HepG2 (cell line): ENCODE data around the gene AFTPH. TPM values are rescaled to one million over a fixed set of nuclear protein-coding genes. Genes with fewer than 3 reads are reported as not detected.
A peak's percentile ranks its signal among the peaks of the same experiment; 100 is the strongest.

Experiments used
- CCAR2 ChIP-seq: fragments of 200-400 bp; formaldehyde crosslinking; optimal IDR thresholded peaks from 2 replicates; pipeline ENCODE3; 2018; ENCODE audit warnings: low read depth, mild to moderate bottlenecking, low read length, moderate library complexity
- CHCHD3 ChIP-seq: sonication (generic); formaldehyde crosslinking; IDR thresholded peaks from 2 replicates; pipeline ENCODE4 v1.8.0; 2022; ENCODE audit warnings: mild to moderate bottlenecking, missing genetic modification reagents, moderate library complexity
- CREM ChIP-seq, 2 experiments: sonication (generic) in 1 of 2; formaldehyde crosslinking in 1 of 2; IDR thresholded peaks; 2 replicates each; pipeline versions ENCODE4 v1.4.0 to v1.6.1; 2016 to 2020; ENCODE audit warnings: antibody characterized with exemption in 1 of 2, mild to moderate bottlenecking in 1 of 2, missing genetic modification reagents in 1 of 2
- GLMP ChIP-seq: sonication (generic); formaldehyde crosslinking; IDR thresholded peaks from 2 replicates; pipeline ENCODE4 v1.9.0; 2021; ENCODE audit warnings: missing genetic modification reagents, mild to moderate bottlenecking, borderline replicate concordance
- HHEX ChIP-seq: IDR thresholded peaks from 2 replicates; pipeline ENCODE4 v1.6.1; 2016; ENCODE audit warnings: control low read depth
- HMGA1 ChIP-seq: sonication (generic); formaldehyde crosslinking; conservative IDR thresholded peaks from 2 replicates; pipeline ENCODE4 v1.4.0; 2020; ENCODE audit warnings: missing genetic modification reagents
- KLF6 ChIP-seq: IDR thresholded peaks from 2 replicates; pipeline ENCODE4 v1.8.0; 2016; ENCODE audit warnings: missing biosample characterization, missing genetic modification reagents
- KMT2B ChIP-seq: IDR thresholded peaks from 2 replicates; pipeline ENCODE4 v1.6.1; 2016; ENCODE audit warnings: missing genetic modification reagents, missing compliant biosample characterization
- SMAD3 ChIP-seq: sonication (generic); formaldehyde crosslinking; IDR thresholded peaks from 2 replicates; pipeline ENCODE4 v1.4.0; 2020; ENCODE audit warnings: missing genetic modification reagents
- ZNF124 ChIP-seq: sonication (generic); formaldehyde crosslinking; IDR thresholded peaks from 2 replicates; pipeline ENCODE4 v1.4.0; 2020; ENCODE audit warnings: missing genetic modification reagents
- ZNF205 ChIP-seq: IDR thresholded peaks from 2 replicates; pipeline ENCODE4 v1.6.1; 2018; ENCODE audit warnings: missing biosample characterization, missing genetic modification reagents
- ZNF354B ChIP-seq: sonication (generic); formaldehyde crosslinking; IDR thresholded peaks from 2 replicates; pipeline ENCODE4 v1.8.0; 2022; ENCODE audit warnings: mild to moderate bottlenecking, missing genetic modification reagents
- ZNF546 ChIP-seq: sonication (generic); formaldehyde crosslinking; conservative IDR thresholded peaks from 2 replicates; pipeline ENCODE4 v1.8.1; 2023; ENCODE audit warnings: mild to moderate bottlenecking, missing genetic modification reagents
- ZNF709 ChIP-seq: sonication (generic); formaldehyde crosslinking; IDR thresholded peaks from 2 replicates; pipeline ENCODE4 v1.5.0; 2020; ENCODE audit warnings: mild to moderate bottlenecking, missing genetic modification reagents
- ZNF746 ChIP-seq: sonication (generic); formaldehyde crosslinking; IDR thresholded peaks from 2 replicates; pipeline ENCODE4 v1.8.0; 2022; ENCODE audit warnings: mild to moderate bottlenecking, missing genetic modification reagents
- polyA plus RNA-seq, 8 experiments: library from polyadenylated mRNA; depleted of rRNA in 3 of 8; stranded (reverse) in 7 of 8; unstranded in 1 of 8; fragments of >200 nt; fragmentation: Illumina TruSeq in 4 of 8; extraction: Trizol in 4 of 8; gene quantifications; 2 replicates each; pipeline versions ENCODE4 v1.2.1 to v1.2.3, GENCODE V29; 2011 to 2016; ENCODE audit warnings: low read depth in 4 of 8, missing spikeins in 1 of 8, mixed read lengths in 1 of 8; ENCODE audit not compliant: insufficient read depth in 1 of 8
- total RNA-seq, 5 experiments: library from RNA; depleted of rRNA; stranded (reverse); fragments of >200 nt; fragmentation: Illumina TruSeq; extraction: Trizol; gene quantifications; 2 replicates each; pipeline ENCODE4 v1.2.3, GENCODE V29; 2016; ENCODE audit warnings: low read depth in 1 of 5
- TF ChIP-seq, protein P1 (sequence below): sonication (generic); formaldehyde crosslinking; IDR thresholded peaks from 2 replicates; pipeline ENCODE4 v1.4.0; 2020; ENCODE audit warnings: missing genetic modification reagents, borderline replicate concordance
- TF ChIP-seq, protein P2 (sequence below): sonication (generic); formaldehyde crosslinking; IDR thresholded peaks from 2 replicates; pipeline ENCODE4 v1.5.1; 2020; ENCODE audit warnings: mild to moderate bottlenecking, missing genetic modification reagents, moderate library complexity
- TF ChIP-seq, protein P3 (sequence below): sonication (generic); formaldehyde crosslinking; IDR thresholded peaks from 2 replicates; pipeline ENCODE4 v1.4.0; 2020; ENCODE audit warnings: missing genetic modification reagents, borderline replicate concordance

AFTPH gene
- total and polyA plus RNA-seq, 2 of the 13 experiments (the other 11 are each of a cell fraction or from before 2014, with no cell fraction given): 27.5 to 36.8 TPM

- TF ChIP-seq, protein P1, sequence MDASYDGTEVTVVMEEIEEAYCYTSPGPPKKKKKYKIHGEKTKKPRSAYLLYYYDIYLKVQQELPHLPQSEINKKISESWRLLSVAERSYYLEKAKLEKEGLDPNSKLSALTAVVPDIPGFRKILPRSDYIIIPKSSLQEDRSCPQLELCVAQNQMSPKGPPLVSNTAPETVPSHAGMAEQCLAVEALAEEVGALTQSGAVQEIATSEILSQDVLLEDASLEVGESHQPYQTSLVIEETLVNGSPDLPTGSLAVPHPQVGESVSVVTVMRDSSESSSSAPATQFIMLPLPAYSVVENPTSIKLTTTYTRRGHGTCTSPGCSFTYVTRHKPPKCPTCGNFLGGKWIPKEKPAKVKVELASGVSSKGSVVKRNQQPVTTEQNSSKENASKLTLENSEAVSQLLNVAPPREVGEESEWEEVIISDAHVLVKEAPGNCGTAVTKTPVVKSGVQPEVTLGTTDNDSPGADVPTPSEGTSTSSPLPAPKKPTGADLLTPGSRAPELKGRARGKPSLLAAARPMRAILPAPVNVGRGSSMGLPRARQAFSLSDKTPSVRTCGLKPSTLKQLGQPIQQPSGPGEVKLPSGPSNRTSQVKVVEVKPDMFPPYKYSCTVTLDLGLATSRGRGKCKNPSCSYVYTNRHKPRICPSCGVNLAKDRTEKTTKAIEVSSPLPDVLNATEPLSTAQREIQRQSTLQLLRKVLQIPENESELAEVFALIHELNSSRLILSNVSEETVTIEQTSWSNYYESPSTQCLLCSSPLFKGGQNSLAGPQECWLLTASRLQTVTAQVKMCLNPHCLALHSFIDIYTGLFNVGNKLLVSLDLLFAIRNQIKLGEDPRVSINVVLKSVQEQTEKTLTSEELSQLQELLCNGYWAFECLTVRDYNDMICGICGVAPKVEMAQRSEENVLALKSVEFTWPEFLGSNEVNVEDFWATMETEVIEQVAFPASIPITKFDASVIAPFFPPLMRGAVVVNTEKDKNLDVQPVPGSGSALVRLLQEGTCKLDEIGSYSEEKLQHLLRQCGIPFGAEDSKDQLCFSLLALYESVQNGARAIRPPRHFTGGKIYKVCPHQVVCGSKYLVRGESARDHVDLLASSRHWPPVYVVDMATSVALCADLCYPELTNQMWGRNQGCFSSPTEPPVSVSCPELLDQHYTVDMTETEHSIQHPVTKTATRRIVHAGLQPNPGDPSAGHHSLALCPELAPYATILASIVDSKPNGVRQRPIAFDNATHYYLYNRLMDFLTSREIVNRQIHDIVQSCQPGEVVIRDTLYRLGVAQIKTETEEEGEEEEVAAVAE: no peak
- TF ChIP-seq HHEX (CRISPR knock-in tag) (no peak), ZNF709 (CRISPR knock-in tag) (peak; percentile 49; the same call in 1 of the 2 replicates), HMGA1 (CRISPR knock-in tag) (no peak), ZNF205 (CRISPR knock-in tag) (no peak), ZNF124 (peak; percentile 13; the same call in 1 of the 2 replicates), CHCHD3 (0 out of 2 replicates have a peak, but pooled peaks have one; percentile 85), ZNF546 (CRISPR knock-in tag) (no peak; the same call in 1 of the 2 replicates), GLMP (no peak), CCAR2 (no peak), KMT2B (CRISPR knock-in tag) (no peak), ZNF746 (CRISPR knock-in tag) (no peak), SMAD3 (no peak), CREM (IDR thresholded peaks at IDR 0.05) (no peak), CREM (CRISPR knock-in tag; IDR thresholded peaks at IDR 0.05) (no peak), KLF6 (CRISPR knock-in tag) (peak; percentile 77; the same call in 1 of the 2 replicates), ZNF354B (CRISPR knock-in tag) (peak; percentile 77; the same call in 1 of the 2 replicates)
- TF ChIP-seq, protein P2, sequence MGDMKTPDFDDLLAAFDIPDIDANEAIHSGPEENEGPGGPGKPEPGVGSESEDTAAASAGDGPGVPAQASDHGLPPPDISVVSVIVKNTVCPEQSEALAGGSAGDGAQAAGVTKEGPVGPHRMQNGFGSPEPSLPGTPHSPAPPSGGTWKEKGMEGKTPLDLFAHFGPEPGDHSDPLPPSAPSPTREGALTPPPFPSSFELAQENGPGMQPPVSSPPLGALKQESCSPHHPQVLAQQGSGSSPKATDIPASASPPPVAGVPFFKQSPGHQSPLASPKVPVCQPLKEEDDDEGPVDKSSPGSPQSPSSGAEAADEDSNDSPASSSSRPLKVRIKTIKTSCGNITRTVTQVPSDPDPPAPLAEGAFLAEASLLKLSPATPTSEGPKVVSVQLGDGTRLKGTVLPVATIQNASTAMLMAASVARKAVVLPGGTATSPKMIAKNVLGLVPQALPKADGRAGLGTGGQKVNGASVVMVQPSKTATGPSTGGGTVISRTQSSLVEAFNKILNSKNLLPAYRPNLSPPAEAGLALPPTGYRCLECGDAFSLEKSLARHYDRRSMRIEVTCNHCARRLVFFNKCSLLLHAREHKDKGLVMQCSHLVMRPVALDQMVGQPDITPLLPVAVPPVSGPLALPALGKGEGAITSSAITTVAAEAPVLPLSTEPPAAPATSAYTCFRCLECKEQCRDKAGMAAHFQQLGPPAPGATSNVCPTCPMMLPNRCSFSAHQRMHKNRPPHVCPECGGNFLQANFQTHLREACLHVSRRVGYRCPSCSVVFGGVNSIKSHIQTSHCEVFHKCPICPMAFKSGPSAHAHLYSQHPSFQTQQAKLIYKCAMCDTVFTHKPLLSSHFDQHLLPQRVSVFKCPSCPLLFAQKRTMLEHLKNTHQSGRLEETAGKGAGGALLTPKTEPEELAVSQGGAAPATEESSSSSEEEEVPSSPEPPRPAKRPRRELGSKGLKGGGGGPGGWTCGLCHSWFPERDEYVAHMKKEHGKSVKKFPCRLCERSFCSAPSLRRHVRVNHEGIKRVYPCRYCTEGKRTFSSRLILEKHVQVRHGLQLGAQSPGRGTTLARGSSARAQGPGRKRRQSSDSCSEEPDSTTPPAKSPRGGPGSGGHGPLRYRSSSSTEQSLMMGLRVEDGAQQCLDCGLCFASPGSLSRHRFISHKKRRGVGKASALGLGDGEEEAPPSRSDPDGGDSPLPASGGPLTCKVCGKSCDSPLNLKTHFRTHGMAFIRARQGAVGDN: peak; percentile 72
- TF ChIP-seq, protein P3, sequence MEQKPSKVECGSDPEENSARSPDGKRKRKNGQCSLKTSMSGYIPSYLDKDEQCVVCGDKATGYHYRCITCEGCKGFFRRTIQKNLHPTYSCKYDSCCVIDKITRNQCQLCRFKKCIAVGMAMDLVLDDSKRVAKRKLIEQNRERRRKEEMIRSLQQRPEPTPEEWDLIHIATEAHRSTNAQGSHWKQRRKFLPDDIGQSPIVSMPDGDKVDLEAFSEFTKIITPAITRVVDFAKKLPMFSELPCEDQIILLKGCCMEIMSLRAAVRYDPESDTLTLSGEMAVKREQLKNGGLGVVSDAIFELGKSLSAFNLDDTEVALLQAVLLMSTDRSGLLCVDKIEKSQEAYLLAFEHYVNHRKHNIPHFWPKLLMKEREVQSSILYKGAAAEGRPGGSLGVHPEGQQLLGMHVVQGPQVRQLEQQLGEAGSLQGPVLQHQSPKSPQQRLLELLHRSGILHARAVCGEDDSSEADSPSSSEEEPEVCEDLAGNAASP (CRISPR knock-in tag): 0 out of 2 replicates have a peak, but pooled peaks have one; percentile 5
Measured at GRCh38 chr2:64524604-64525316, 632 bp downstream of the AFTPH start (continued).
